Skin of body (tissue), 2 donors: ENCODE results near the gene DUS3L. TPM values are rescaled to one million over a fixed set of nuclear protein-coding genes. Genes with fewer than 3 reads are reported as not detected.

Experiments used
- DNase-seq: peaks from one replicate; lab custom pipeline; 2025; lab: John Stamatoyannopoulos, UW
- total RNA-seq: library from RNA; depleted of rRNA; stranded (reverse); fragments of >200 nt; gene quantifications from one replicate; pipeline ENCODE4 v1.2.3, GENCODE V29; 2014

DUS3L gene
- 16.7 TPM for total RNA-seq

GRCh38 chr19:5790559-5791520, at the start of gene DUS3L:
Gene DUS3L, minus strand, starts transcription at chr19:5791163. Its CDS starts 22 bp downstream, at chr19:5791141.
- peak; percentile 97 for DNase-seq

- no peak for DNase-seq
These were observed 48.4 kb upstream of the DUS3L start, which contains the start of gene FUT6 for GRCh38 chr19:5839065-5840017. Gene FUT6, minus strand, starts transcription at chr19:5839702. Its CDS starts 7,135 bp downstream, at chr19:5832567.

- no peak for DNase-seq
These were observed 47.5 kb upstream of the DUS3L start for GRCh38 chr19:5838353-5839064.

- DNase-seq, result no peak
These were observed 46.9 kb upstream of the DUS3L start for GRCh38 chr19:5837761-5838352.

GRCh38 chr19:5832527-5833216, 41.7 kb upstream of the DUS3L start:
- no peak for DNase-seq

- DNase-seq, result no peak
These were observed 41.1 kb upstream of the DUS3L start for GRCh38 chr19:5832061-5832460.

GRCh38 chr19:5831159-5831558, 40.2 kb upstream of the DUS3L start:
- DNase-seq, result no peak

- no peak for DNase-seq
These were observed 38.8 kb upstream of the DUS3L start for GRCh38 chr19:5829567-5830310.

GRCh38 chr19:5828661-5829566, 38.0 kb upstream of the DUS3L start:
- DNase-seq, result no peak

GRCh38 chr19:5827891-5828660, 37.1 kb upstream of the DUS3L start:
- peak; percentile 94 for DNase-seq

- no peak for DNase-seq
These were observed 36.5 kb upstream of the DUS3L start for GRCh38 chr19:5827342-5827890.

GRCh38 chr19:5826531-5827341, 35.8 kb upstream of the DUS3L start:
- no peak for DNase-seq

GRCh38 chr19:5825178-5825577, 34.2 kb upstream of the DUS3L start:
- no peak for DNase-seq

- DNase-seq, result no peak
These were observed 33.8 kb upstream of the DUS3L start for GRCh38 chr19:5824751-5825150.

- no peak for DNase-seq
These were observed 32.8 kb upstream of the DUS3L start for GRCh38 chr19:5823579-5824281.
